Esophagus squamous epithelium (tissue), 5 donors: ENCODE results near the gene FUCA2. TPM values are rescaled to one million over a fixed set of nuclear protein-coding genes. Genes with fewer than 3 reads are reported as not detected.

Experiments used
- DNase-seq: peaks from one replicate; lab custom pipeline; 2025; lab: John Stamatoyannopoulos, UW
- H3K27ac ChIP-seq, 4 donors: fragments of 200-600 bp; sonication (generic); one replicate each; pipeline ENCODE4 v1.5.1; 2016 to 2019; ENCODE audit warnings: mild to moderate bottlenecking in 1 of 4
- H3K27me3 ChIP-seq, 4 donors: fragments of 200-600 bp; sonication (generic); 1 replicate in 3 of 4; 2 replicates in 1 of 4; pipeline versions ENCODE4 v1.5.1 to v1.6.0; 2017 to 2021; ENCODE audit warnings: antibody characterized with exemption in 1 of 4
- H3K36me3 ChIP-seq, 3 donors: fragments of 200-600 bp; sonication (generic); one replicate each; pipeline ENCODE4 v1.5.1; 2016 to 2019
- H3K4me1 ChIP-seq, 3 donors: fragments of 200-600 bp; sonication (generic); one replicate each; pipeline ENCODE4 v1.5.1; 2017 to 2019
- H3K4me3 ChIP-seq, 4 donors: fragments of 200-600 bp; sonication (generic); 1 replicate in 3 of 4; 2 replicates in 1 of 4; pipeline ENCODE4 v1.5.1; 2016 to 2019; ENCODE audit warnings: mild to moderate bottlenecking in 2 of 4, moderate library complexity in 1 of 4
- H3K9me3 ChIP-seq, 3 donors: fragments of 200-600 bp; sonication (generic); one replicate each; pipeline ENCODE4 v1.5.1; 2016 to 2019
- CTCF ChIP-seq, 6 experiments: fragments of 450-650 bp in 4 of 6; fragments of 200-600 bp in 2 of 6; sonication (generic) in 2 of 6; IDR thresholded peaks; one replicate each; pipeline ENCODE4 v1.5.1; 2016 to 2019; ENCODE audit warnings: antibody characterized with exemption in 6 of 6, mild to moderate bottlenecking in 4 of 6, moderate library complexity in 4 of 6
- POLR2A ChIP-seq, 4 donors: fragments of 450-650 bp; IDR thresholded peaks; one replicate each; pipeline ENCODE4 v1.6.1; 2017; ENCODE audit warnings: antibody characterized with exemption in 4 of 4, mild to moderate bottlenecking in 4 of 4, moderate library complexity in 3 of 4
- WGBS, 2 donors: methylation state at CpG; one replicate each; pipeline ENCODE4 v1.1.5; 2018; 5-methylcytosine and 5-hydroxymethylcytosine counted together
- intact Hi-C: fragments of 100-400 bp; cut with DNase I; formaldehyde crosslinking; loops from one replicate; pipeline ENCODE4 v1.15.0; 2022
- total RNA-seq, 4 donors: library from RNA; depleted of rRNA; stranded (reverse); fragments of >200 nt; gene quantifications; one replicate each; pipeline ENCODE4 v1.1.0, GENCODE V29; 2016
- donor health status: DM: yes; HTN: yes; CAD: no.

The FUCA2 gene
- total RNA-seq, 4 donors from 2014 or later = 10.5 to 21.6 (median 18.4) TPM

GRCh38 chr6:143457563-143458359 lies 53.8 kb downstream of the FUCA2 start:
- Histone ChIP-seq H3K27me3 (no peaks in the 10 kb centered on the region), H3K27ac (peak overlapping the region in 3 of 4 donors; percentile 55 to 73 (median 59)), H3K9me3 (no peaks in the 10 kb centered on the region), H3K36me3 (peaks cover 0 to 32% (median 0%) of the 10 kb centered on the region in 3 donors), H3K4me3 (no peak overlapping the region), H3K4me1 (peaks cover 6 to 61% (median 10%) of the 10 kb centered on the region in 3 donors)
- no peak for TF ChIP-seq POLR2A (IDR thresholded peaks at IDR 0.05)
- no peak for TF ChIP-seq CTCF (IDR thresholded peaks at IDR 0.05)
- WGBS, 2 donors = 29 to 53% methylated on average over 2 of the region's 2 CpGs
- no peak for DNase-seq
- intact Hi-C loops = no loop called here

- DNase-seq = no peak
- H3K27ac ChIP-seq = peak overlapping the region in 3 of 4 donors; percentile 72 to 90 (median 86)
- TF ChIP-seq POLR2A (IDR thresholded peaks at IDR 0.05) (no peak), CTCF (IDR thresholded peaks at IDR 0.05) (no peak)
- intact Hi-C loops = no loop called here
- WGBS, 2 donors = 21 to 32% methylated on average over 4 of the region's 4 CpGs
- H3K4me1 ChIP-seq = peaks cover 1 to 54% (median 13%) of the 10 kb centered on the region in 3 donors
- H3K27me3 ChIP-seq = no peaks in the 10 kb centered on the region
- H3K4me3 ChIP-seq = peak overlapping the region; percentile 50 to 80 (median 76)
- peaks cover 0 to 7% (median 0%) of the 10 kb centered on the region in 3 donors for H3K36me3 ChIP-seq
- H3K9me3 ChIP-seq = no peaks in the 10 kb centered on the region
Measured at GRCh38 chr6:143451531-143451930, 60.0 kb downstream of the FUCA2 start.

GRCh38 chr6:143450453-143451371 lies 60.8 kb downstream of the FUCA2 start, which contains the start of the genes ADAT2 and PEX3:
Gene ADAT2 (minus strand): TSS chr6:143450695. CDS start chr6:143450658, 37 bp downstream.
Gene PEX3 (plus strand): TSS chr6:143450805. CDS start chr6:143451043, 238 bp downstream.
- peaks cover 0 to 46% (median 13%) of the 10 kb centered on the region in 3 donors for H3K4me1 ChIP-seq
- peak within 1 kb of the TSS; percentile 50 to 80 (median 76) for H3K4me3 ChIP-seq
- DNase-seq = peak; percentile 67
- intact Hi-C loops = no loop called here
- H3K9me3 ChIP-seq = no peaks in the 10 kb centered on the region
- 0 to 2% methylated on average over 15 to 18 of the region's 56 CpGs for WGBS, 2 donors
- H3K27ac ChIP-seq = peak within 1 kb of the TSS; percentile 72 to 90 (median 85)
- H3K36me3 ChIP-seq = peaks cover 0 to 7% (median 0%) of the 10 kb centered on the region in 3 donors
- TF ChIP-seq POLR2A (IDR thresholded peaks at IDR 0.05) = peak in 2 of 4 donors; percentile 19 to 76
- TF ChIP-seq CTCF (IDR thresholded peaks at IDR 0.05) = peak in 1 of 6 experiments; percentile 4
- H3K27me3 ChIP-seq = no peaks in the 10 kb centered on the region

DNA sequence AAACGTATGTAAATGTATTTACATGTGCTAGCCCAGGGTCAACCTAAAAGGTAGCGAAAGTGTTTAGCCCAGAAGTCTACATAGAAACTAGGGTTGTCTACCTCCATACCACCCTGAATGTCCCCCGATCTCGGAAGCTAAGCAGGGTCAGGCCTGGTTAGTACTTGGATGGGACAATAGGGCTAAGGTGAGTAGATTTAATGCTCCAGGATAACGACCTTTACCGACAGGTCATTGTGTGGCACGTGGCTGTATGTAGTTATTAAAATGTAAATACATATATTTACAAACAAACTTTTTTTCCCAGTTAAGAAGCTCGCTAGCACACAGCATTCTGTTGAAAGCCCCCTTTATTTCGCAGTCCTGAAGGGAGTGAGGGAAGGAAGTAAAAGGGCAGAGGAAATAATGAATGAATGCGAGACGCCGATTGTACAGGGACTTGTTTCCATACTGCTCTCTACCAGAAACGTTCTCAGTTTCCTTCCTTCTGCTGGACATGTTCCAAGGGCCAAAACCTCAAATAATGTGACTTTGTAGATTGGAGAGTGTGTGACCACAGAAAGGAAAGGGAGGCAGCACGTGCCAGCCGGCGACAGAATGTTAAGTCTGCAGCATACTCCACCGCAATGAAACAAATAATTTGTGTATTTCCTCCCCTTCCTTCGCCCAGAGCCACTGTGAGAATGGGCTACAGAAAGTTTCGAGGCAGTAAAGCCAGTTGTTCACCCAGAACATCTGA lies 61.6 kb downstream of the FUCA2 start:
- H3K27ac ChIP-seq = peak overlapping the region; percentile 72 to 90 (median 85)
- no peaks in the 10 kb centered on the region for H3K9me3 ChIP-seq
- DNase-seq = no peak
- 2 to 4% methylated on average over 19 of the region's 19 CpGs for WGBS, 2 donors
- H3K27me3 ChIP-seq = no peaks in the 10 kb centered on the region
- peak overlapping the region; percentile 50 to 80 (median 76) for H3K4me3 ChIP-seq
- H3K36me3 ChIP-seq = peaks cover 0 to 7% (median 0%) of the 10 kb centered on the region in 3 donors
- TF ChIP-seq POLR2A (IDR thresholded peaks at IDR 0.05) (no peak), CTCF (IDR thresholded peaks at IDR 0.05) (no peak)
- H3K4me1 ChIP-seq = peaks cover 0 to 43% (median 13%) of the 10 kb centered on the region in 3 donors
- intact Hi-C loops = no loop called here
